ENCODE results near the gene TARBP1. TPM values are rescaled to one million over a fixed set of nuclear protein-coding genes. Genes with fewer than 3 reads are reported as not detected.

The TARBP1 gene
- total RNA-seq, 1 donor from 2014 or later: 17.8 TPM

- Mint-ChIP-seq H3K27ac (ENCODE audit: unreplicated experiment) (no peak overlapping the region), H3K36me3 (ENCODE audit: low read depth, unreplicated experiment) (no peaks in the 10 kb centered on the region), H3K4me3 (ENCODE audit: unreplicated experiment) (no peak overlapping the region), H3K27me3 (ENCODE audit: low read depth, unreplicated experiment) (no peaks in the 10 kb centered on the region), H3K4me1 (ENCODE audit: low read depth, unreplicated experiment) (peaks cover 13% of the 10 kb centered on the region), H3K9me3 (ENCODE audit: unreplicated experiment) (no peaks in the 10 kb centered on the region)
- H2AFZ ChIP-seq (ENCODE audit: low read depth, low read length): no peak overlapping the region
- no peaks in the 10 kb centered on the region for H3K36me3 ChIP-seq (ENCODE audit: insufficient read depth, low read length)
- no peaks in the 10 kb centered on the region for H3K27me3 ChIP-seq (ENCODE audit: insufficient read depth, low read length)
- no peaks in the 10 kb centered on the region for H4K20me1 ChIP-seq (ENCODE audit: insufficient read depth, low read length)
- FAIRE-seq (no peak), DNase-seq (ENCODE audit: low read depth) (no peak)
- H3K4me3 ChIP-seq (ENCODE audit: insufficient read depth, low read depth, low read length): no peak overlapping the region
- TF ChIP-seq EZH2 (IDR thresholded peaks at IDR 0.05; ENCODE audit: insufficient read depth, low read length): no peak
- no peak for TF ChIP-seq CTCF (IDR thresholded peaks at IDR 0.05; ENCODE audit: insufficient read depth, low read depth, low read length)
- no peak overlapping the region for H3K9ac ChIP-seq (ENCODE audit: low read length)
- H3K27ac ChIP-seq (ENCODE audit: low read depth, low read length): no peak overlapping the region
- no peaks in the 10 kb centered on the region for H3K79me2 ChIP-seq (ENCODE audit: insufficient read depth, low read length)
- H3K4me1 ChIP-seq (ENCODE audit: insufficient read depth, low read length): peaks cover 19% of the 10 kb centered on the region
- H3K4me2 ChIP-seq (ENCODE audit: low read length): no peak overlapping the region
- no peaks in the 10 kb centered on the region for H3K9me3 ChIP-seq (ENCODE audit: insufficient read depth, low read depth, low read length)
Measured at GRCh38 chr1:234521836-234522235, 42.9 kb upstream of the TARBP1 start.

- no peaks in the 10 kb centered on the region for H3K9me3 ChIP-seq (ENCODE audit: insufficient read depth, low read depth, low read length)
- H3K27me3 ChIP-seq (ENCODE audit: insufficient read depth, low read length): no peaks in the 10 kb centered on the region
- peak; percentile 26 for DNase-seq (ENCODE audit: low read depth)
- no peak overlapping the region for H3K9ac ChIP-seq (ENCODE audit: low read length)
- no peaks in the 10 kb centered on the region for H3K36me3 ChIP-seq (ENCODE audit: insufficient read depth, low read length)
- no peaks in the 10 kb centered on the region for H3K79me2 ChIP-seq (ENCODE audit: insufficient read depth, low read length)
- Mint-ChIP-seq H3K36me3 (ENCODE audit: low read depth, unreplicated experiment) (no peaks in the 10 kb centered on the region), H3K4me3 (ENCODE audit: unreplicated experiment) (no peak overlapping the region), H3K4me1 (ENCODE audit: low read depth, unreplicated experiment) (peaks cover 13% of the 10 kb centered on the region), H3K9me3 (ENCODE audit: unreplicated experiment) (no peaks in the 10 kb centered on the region), H3K27me3 (ENCODE audit: low read depth, unreplicated experiment) (no peaks in the 10 kb centered on the region), H3K27ac (ENCODE audit: unreplicated experiment) (no peak overlapping the region)
- TF ChIP-seq EZH2 (IDR thresholded peaks at IDR 0.05; ENCODE audit: insufficient read depth, low read length) (no peak), CTCF (IDR thresholded peaks at IDR 0.05; ENCODE audit: insufficient read depth, low read depth, low read length) (no peak)
- H4K20me1 ChIP-seq (ENCODE audit: insufficient read depth, low read length): no peaks in the 10 kb centered on the region
- no peak for FAIRE-seq
- H3K4me1 ChIP-seq (ENCODE audit: insufficient read depth, low read length): peaks cover 23% of the 10 kb centered on the region
- H3K4me3 ChIP-seq (ENCODE audit: insufficient read depth, low read depth, low read length): no peak overlapping the region
- no peak overlapping the region for H3K4me2 ChIP-seq (ENCODE audit: low read length)
- H2AFZ ChIP-seq (ENCODE audit: low read depth, low read length): no peak overlapping the region
- H3K27ac ChIP-seq (ENCODE audit: low read depth, low read length): no peak overlapping the region
Measured at GRCh38 chr1:234520908-234521817, 42.2 kb upstream of the TARBP1 start.

- Histone ChIP-seq H3K79me2 (ENCODE audit: insufficient read depth, low read length) (no peaks in the 10 kb centered on the region), H3K9me3 (ENCODE audit: insufficient read depth, low read depth, low read length) (no peaks in the 10 kb centered on the region), H3K4me3 (ENCODE audit: insufficient read depth, low read depth, low read length) (no peak overlapping the region), H3K27ac (ENCODE audit: low read depth, low read length) (no peak overlapping the region), H3K4me1 (ENCODE audit: insufficient read depth, low read length) (peaks cover 36% of the 10 kb centered on the region), H3K27me3 (ENCODE audit: insufficient read depth, low read length) (no peaks in the 10 kb centered on the region), H3K9ac (ENCODE audit: low read length) (no peak overlapping the region), H2AFZ (ENCODE audit: low read depth, low read length) (no peak overlapping the region), H3K4me2 (ENCODE audit: low read length) (no peak overlapping the region), H3K36me3 (ENCODE audit: insufficient read depth, low read length) (no peaks in the 10 kb centered on the region), H4K20me1 (ENCODE audit: insufficient read depth, low read length) (no peaks in the 10 kb centered on the region)
- DNase-seq (ENCODE audit: low read depth) (no peak), FAIRE-seq (no peak)
- H3K4me1 Mint-ChIP-seq (ENCODE audit: low read depth, unreplicated experiment): peaks cover 21% of the 10 kb centered on the region
- no peak for TF ChIP-seq EZH2 (IDR thresholded peaks at IDR 0.05; ENCODE audit: insufficient read depth, low read length)
- no peak for TF ChIP-seq CTCF (IDR thresholded peaks at IDR 0.05; ENCODE audit: insufficient read depth, low read depth, low read length)
- H3K4me3 Mint-ChIP-seq (ENCODE audit: unreplicated experiment): no peak overlapping the region
- no peaks in the 10 kb centered on the region for H3K27me3 Mint-ChIP-seq (ENCODE audit: low read depth, unreplicated experiment)
- H3K9me3 Mint-ChIP-seq (ENCODE audit: unreplicated experiment): no peaks in the 10 kb centered on the region
- no peaks in the 10 kb centered on the region for H3K36me3 Mint-ChIP-seq (ENCODE audit: low read depth, unreplicated experiment)
- H3K27ac Mint-ChIP-seq (ENCODE audit: unreplicated experiment): no peak overlapping the region
Measured at GRCh38 chr1:234519506-234519905, 40.5 kb upstream of the TARBP1 start.
